ENCODE measurements around the gene DENND4A. TPM values are rescaled to one million over a fixed set of nuclear protein-coding genes. Genes with fewer than 3 reads are reported as not detected.
A peak's percentile ranks its signal among the peaks of the same experiment; 100 is the strongest.

Gene DENND4A
- total and polyA plus RNA-seq, 9 of the 15 experiments (the other 6 are each of a cell fraction or from before 2014, with no cell fraction given) = 6.8 to 32.3 (median 19.9) TPM

- TF ChIP-seq PATZ1 (CRISPR knock-in tag; IDR thresholded peaks at IDR 0.05; ENCODE audit: borderline replicate concordance) (no peak), ZNF280B (CRISPR knock-in tag; IDR thresholded peaks at IDR 0.05) (no peak), SUPT5H (IDR thresholded peaks at IDR 0.05) (peak; percentile 71), MGA (IDR thresholded peaks at IDR 0.05) (0 out of 2 replicates have a peak, but pooled peaks have one; percentile 35), MAZ (CRISPR knock-in tag; conservative IDR thresholded peaks at IDR 0.05 in 1 of 2, IDR thresholded peaks at IDR 0.05 in 1 of 2) (peak; percentile 67 to 82), FOSL1 (tag; conservative IDR thresholded peaks at IDR 0.05) (peak; percentile 70), SAP30 (IDR thresholded peaks at IDR 0.05; ENCODE audit: borderline replicate concordance, insufficient read depth, low read depth, low read length, poor library complexity, severe bottlenecking) (no peak), KAT8 (IDR thresholded peaks at IDR 0.05; ENCODE audit: low read depth) (no peak), ZBTB7A (IDR thresholded peaks at IDR 0.05; ENCODE audit: borderline replicate concordance, control insufficient read depth, low read depth, low read length) (no peak), CC2D1A (IDR thresholded peaks at IDR 0.05) (peak; percentile 72)
These were observed 45.5 kb upstream of the DENND4A start (continued) for GRCh38 chr15:65837301-65838294.
